ENCODE measurements around the gene EEF2K. TPM values are rescaled to one million over a fixed set of nuclear protein-coding genes. Genes with fewer than 3 reads are reported as not detected.

EEF2K gene
- total RNA-seq (10 to 100 TPM; 17.2 to 38.9 (median 23.2) TPM), polyA plus RNA-seq (10 to 100 TPM in 1 of 2 donors, 1 to 10 TPM in 1; 5.1 to 10.3 TPM)
- long read RNA-seq, donor 1, full-length matches to known transcripts: 3 of 32 reads
- long read RNA-seq, donor 1, partial matches to known transcripts: 15 of 32 reads
- long read RNA-seq, donor 1, other reads (novel, unspliced or antisense): 14 of 32 reads
- long read RNA-seq, donor 2, full-length matches to known transcripts: 10 of 38 reads
- long read RNA-seq, donor 2, partial matches to known transcripts: 21 of 38 reads
- long read RNA-seq, donor 2, other reads (novel, unspliced or antisense): 7 of 38 reads
- long read RNA-seq, donor 3, full-length matches to known transcripts: 14 of 60 reads
- long read RNA-seq, donor 3, partial matches to known transcripts: 26 of 60 reads
- long read RNA-seq, donor 3, other reads (novel, unspliced or antisense): 20 of 60 reads

DNA sequence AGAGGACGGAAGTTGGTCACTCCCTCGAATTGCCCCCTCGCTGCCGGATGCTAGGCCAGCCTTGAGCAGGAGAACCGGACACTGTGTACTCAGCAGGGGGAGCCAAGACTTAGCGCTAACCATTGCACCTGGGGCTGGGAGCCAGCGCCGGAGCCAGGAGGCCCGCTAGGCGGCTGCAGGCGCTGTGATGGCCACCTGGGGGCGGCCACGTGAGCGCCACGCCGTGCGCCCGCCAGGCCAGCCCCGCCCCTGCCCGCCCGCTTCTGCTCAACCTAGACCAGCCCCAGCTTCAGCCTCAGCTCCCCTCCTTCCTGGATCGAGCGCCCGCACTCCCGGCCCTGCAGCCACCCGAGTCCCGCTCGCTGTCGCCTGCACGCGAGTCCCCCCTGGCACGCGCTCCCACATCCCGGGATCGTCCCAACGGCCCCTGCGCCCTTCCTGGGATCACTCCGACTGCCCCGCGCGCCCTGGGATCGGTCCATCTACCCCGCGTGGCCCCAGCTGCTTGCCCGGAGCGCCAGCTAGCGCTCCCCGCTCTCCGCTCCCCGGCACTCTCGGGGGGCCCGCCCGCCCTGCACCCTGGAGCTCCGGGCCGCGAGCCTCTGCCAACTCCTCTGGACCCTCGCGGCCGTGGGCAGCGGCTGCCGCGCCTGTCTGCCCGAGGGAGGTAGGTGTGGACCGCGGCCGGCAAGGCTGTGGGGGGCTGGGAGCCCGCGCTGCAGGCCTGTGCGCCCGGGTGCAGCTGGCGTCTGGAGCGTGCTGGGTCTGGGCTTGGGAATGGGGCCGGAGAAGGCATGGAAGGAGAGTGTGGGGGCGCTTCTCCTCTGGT lies at the start of gene EEF2K:
TSS of gene EEF2K (plus strand) at position 266 of the 829 bp plus-strand sequence. CDS start 19,452 bp downstream, outside the sequence.
- Histone ChIP-seq H3K4me3 (peak within 1 kb of the TSS; percentile 74 to 97 (median 88)), H3K4me1 (peaks cover 0 to 52% (median 29%) of the 10 kb centered on the region in 9 donors), H3K27ac (peak within 1 kb of the TSS; percentile 84 to 97 (median 92)), H3K36me3 (peaks cover 0 to 4% (median 0%) of the 10 kb centered on the region in 9 donors), H3K9me3 (peaks cover 0 to 5% (median 0%) of the 10 kb centered on the region in 11 donors), H3K27me3 (no peaks in the 10 kb centered on the region)
- 0% methylated on average over 59 to 74 of the region's 74 CpGs for WGBS, 2 donors
- peak; percentile 91 to 96 (median 94) for ATAC-seq
- intact Hi-C loops (cut with DNase I): loop anchor here in 5 of 10 donors (1.0 to 5.0 kb wide), 5 partner anchors 16 to 91 kb away; partner anchors contain the start of gene POLR3E (in 4 of the 5)
- TF ChIP-seq, protein P1, sequence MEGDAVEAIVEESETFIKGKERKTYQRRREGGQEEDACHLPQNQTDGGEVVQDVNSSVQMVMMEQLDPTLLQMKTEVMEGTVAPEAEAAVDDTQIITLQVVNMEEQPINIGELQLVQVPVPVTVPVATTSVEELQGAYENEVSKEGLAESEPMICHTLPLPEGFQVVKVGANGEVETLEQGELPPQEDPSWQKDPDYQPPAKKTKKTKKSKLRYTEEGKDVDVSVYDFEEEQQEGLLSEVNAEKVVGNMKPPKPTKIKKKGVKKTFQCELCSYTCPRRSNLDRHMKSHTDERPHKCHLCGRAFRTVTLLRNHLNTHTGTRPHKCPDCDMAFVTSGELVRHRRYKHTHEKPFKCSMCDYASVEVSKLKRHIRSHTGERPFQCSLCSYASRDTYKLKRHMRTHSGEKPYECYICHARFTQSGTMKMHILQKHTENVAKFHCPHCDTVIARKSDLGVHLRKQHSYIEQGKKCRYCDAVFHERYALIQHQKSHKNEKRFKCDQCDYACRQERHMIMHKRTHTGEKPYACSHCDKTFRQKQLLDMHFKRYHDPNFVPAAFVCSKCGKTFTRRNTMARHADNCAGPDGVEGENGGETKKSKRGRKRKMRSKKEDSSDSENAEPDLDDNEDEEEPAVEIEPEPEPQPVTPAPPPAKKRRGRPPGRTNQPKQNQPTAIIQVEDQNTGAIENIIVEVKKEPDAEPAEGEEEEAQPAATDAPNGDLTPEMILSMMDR (IDR thresholded peaks at IDR 0.05): peak; percentile 74 to 96 (median 91)
- peak; percentile 90 to 93 for DNase-seq

DNA sequence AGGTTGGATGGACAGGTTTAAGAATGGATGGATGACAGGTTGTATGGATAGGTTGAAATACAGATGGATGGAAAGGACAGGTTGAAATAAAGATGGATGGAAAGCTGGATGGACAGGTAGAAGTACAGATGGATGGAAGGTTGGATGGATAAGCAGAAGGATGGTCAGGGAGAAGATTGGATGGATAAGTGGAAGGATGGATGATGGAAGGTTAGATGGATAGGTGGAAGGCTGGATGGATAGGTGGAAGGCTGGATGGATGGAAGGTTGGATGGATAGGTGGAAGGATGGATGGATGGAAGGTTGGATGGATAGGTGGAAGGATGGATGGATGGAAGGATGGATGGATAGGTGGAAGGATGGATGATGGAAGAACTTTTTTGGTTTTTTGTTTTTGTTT lies 44.7 kb upstream of the EEF2K start:
- TF ChIP-seq, protein P1 (IDR thresholded peaks at IDR 0.05): no peak
- intact Hi-C loops (cut with DNase I): loop anchor here in 1 of 10 donors (10.0 kb wide), 1 partner anchor 57 kb away; no protein-coding TSS in a partner anchor
- peaks cover 0 to 33% (median 31%) of the 10 kb centered on the region in 7 donors for H3K27me3 ChIP-seq

DNA sequence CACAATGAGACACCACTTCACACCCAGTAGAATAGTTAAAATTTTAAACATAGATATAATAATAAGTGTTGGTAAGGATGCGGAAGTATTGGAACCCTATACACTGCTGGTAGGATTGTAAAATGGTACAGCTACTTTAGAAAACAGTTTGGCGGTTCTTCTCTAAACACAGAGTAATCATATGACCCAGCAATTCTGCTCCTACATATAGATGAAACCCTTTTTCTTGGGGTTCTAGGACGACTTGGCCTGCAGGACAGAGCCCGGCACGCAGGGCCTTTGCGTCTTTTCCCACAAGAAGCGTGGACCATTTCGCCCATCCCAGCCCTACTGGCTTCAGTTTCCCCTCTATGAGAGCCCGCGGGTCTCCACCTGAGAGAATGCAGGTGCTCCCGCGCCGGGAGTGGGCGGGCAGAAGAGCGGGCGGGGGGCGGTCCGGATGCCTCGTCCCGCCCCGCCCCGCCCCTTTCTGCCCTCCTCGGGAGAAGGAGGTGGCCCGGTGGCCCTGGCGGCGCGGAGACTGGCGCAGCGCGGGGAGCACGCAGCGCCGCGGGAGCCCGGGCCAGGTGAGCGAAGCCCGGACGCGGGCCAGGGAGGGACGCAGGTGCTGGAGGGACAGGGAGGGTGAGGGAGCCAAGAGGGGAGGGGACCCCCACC lies 44.0 kb upstream of the EEF2K start, which contains the start of gene SDR42E2:
TSS of gene SDR42E2 (plus strand) at position 508 of the 657 bp plus-strand sequence. CDS start 3,077 bp downstream, outside the sequence.
- Histone ChIP-seq H3K4me1 (peaks cover 0 to 7% (median 0%) of the 10 kb centered on the region in 9 donors), H3K4me3 (peak within 1 kb of the TSS in 4 of 10 donors; percentile 13 to 26 (median 21)), H3K27ac (no peak within 1 kb of the TSS), H3K9me3 (peaks cover 0 to 7% (median 0%) of the 10 kb centered on the region in 11 donors), H3K36me3 (no peaks in the 10 kb centered on the region), H3K27me3 (peaks cover 0 to 33% (median 31%) of the 10 kb centered on the region in 7 donors)
- WGBS, 2 donors: 6 to 7% methylated on average over 35 to 40 of the region's 40 CpGs
- intact Hi-C loops (cut with DNase I): loop anchor here in 1 of 10 donors (10.0 kb wide), 1 partner anchor 57 kb away; no protein-coding TSS in a partner anchor
- no peak for DNase-seq
- TF ChIP-seq, protein P1 (IDR thresholded peaks at IDR 0.05): no peak
- ATAC-seq: peak in 1 of 8 donors; percentile 27

More for the DNA sequence above, 44.7 kb upstream of the EEF2K start:
- no peak for DNase-seq
- no peak for ATAC-seq
- Histone ChIP-seq H3K36me3 (no peaks in the 10 kb centered on the region), H3K9me3 (peaks cover 0 to under 1% (median 0%) of the 10 kb centered on the region in 11 donors), H3K4me3 (no peak overlapping the region), H3K4me1 (peaks cover 0 to 7% (median 0%) of the 10 kb centered on the region in 9 donors), H3K27ac (no peak overlapping the region)

All from heart right ventricle (tissue), 16 donors.